Heart left ventricle (tissue), 13 donors: ENCODE data around the gene PTPRZ1.

ENCODE experiments used
- POLR2A ChIP-seq, 2 donors: fragments of 450-650 bp; IDR thresholded peaks; one replicate each; pipeline ENCODE4 v1.6.1; 2017; ENCODE audit warnings: antibody characterized with exemption in 2 of 2, mild to moderate bottlenecking in 2 of 2, moderate library complexity in 2 of 2
- TF ChIP-seq, protein P1 (sequence below), 12 donors: fragments of 200-600 bp; sonication (generic) in 4 of 12; IDR thresholded peaks; one replicate each; pipeline versions ENCODE4 v1.5.0 to v1.8.0; 2018 to 2022; ENCODE audit warnings: antibody characterized with exemption in 12 of 12, mild to moderate bottlenecking in 5 of 12
- donor health status: ischemic (EF 13 %, LVEDD 7.1; RV severe dilation, severe dysfunction).
- donor health status: DM: no; HTN: yes; CAD: no.
- donor health status: DM: no; HTN: no; CAD: no.
- donor health status: ischemic (EF 25% LVEDD 6.9; RV normal size, moderate dysfunction).
- donor health status: ischemic (EF 25% LVEDD 5.7; RV mildly dilated, moderate dysfunction).
- donor health status: ischemic (EF 35%, LVEDD 5.7; RV mildly dilated, moderate dysfunction).
- donor health status: nonischemic (EF 11% LVEDD 7.7; RV severe dilation, severe dysfunction).
- donor health status: DM: yes; HTN: yes; CAD: no.
- donor health status: PGD.
- donor health status: ischemic (EF 29% LVEDD 5.4; RV normal size, mild dysfunction).
- donor health status: nonischemic (EF 23%, LVEDD 6.1; RV moderate dilation, normal function).

DNA sequence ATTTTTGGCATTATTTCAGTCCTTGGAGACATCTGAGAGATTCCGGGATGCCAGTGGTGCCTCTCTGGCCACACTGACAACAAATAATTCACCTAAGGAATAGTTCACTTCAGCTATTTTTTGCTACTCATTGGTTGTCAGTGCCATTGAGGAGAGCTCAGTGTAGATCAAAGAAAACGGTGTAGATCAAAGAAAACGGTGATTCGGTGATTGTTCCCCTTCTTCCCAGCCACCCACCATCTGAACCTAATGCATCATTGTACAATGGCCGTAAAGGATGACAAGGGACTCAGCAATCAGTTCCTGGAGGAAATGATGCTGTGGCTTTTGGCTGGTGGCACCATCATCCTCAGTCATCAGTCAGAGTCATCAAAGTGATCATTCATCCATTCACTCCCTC is 80.6 kb downstream of the PTPRZ1 start:
- TF ChIP-seq, protein P1, sequence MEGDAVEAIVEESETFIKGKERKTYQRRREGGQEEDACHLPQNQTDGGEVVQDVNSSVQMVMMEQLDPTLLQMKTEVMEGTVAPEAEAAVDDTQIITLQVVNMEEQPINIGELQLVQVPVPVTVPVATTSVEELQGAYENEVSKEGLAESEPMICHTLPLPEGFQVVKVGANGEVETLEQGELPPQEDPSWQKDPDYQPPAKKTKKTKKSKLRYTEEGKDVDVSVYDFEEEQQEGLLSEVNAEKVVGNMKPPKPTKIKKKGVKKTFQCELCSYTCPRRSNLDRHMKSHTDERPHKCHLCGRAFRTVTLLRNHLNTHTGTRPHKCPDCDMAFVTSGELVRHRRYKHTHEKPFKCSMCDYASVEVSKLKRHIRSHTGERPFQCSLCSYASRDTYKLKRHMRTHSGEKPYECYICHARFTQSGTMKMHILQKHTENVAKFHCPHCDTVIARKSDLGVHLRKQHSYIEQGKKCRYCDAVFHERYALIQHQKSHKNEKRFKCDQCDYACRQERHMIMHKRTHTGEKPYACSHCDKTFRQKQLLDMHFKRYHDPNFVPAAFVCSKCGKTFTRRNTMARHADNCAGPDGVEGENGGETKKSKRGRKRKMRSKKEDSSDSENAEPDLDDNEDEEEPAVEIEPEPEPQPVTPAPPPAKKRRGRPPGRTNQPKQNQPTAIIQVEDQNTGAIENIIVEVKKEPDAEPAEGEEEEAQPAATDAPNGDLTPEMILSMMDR (IDR thresholded peaks at IDR 0.05): no peak
- no peak for TF ChIP-seq POLR2A (IDR thresholded peaks at IDR 0.05)
